GM21423 (cell line): ENCODE data around the gene MLKL.
"Not testable (repeated sequence)": the region's sequence is repeated elsewhere in the genome, so short reads cannot be mapped to it uniquely, and the experiment has no call there.

Source experiments
- ATAC-seq: cut with Tn5 transposase; IDR thresholded peaks from one replicate; pipeline ENCODE4 v1.9.1; 2021; ENCODE audit warnings: mild to moderate bottlenecking, moderate library complexity; ENCODE audit not compliant: unreplicated experiment

Gene MLKL

GRCh38 chr16:74732707-74733350 is 32.2 kb upstream of the MLKL start:
- ATAC-seq = no peak

- no peak for ATAC-seq
These were observed 31.3 kb upstream of the MLKL start for GRCh38 chr16:74731853-74732477.

GRCh38 chr16:74729783-74730683 is 29.4 kb upstream of the MLKL start:
- no peak for ATAC-seq

- ATAC-seq = no peak
These were observed 27.2 kb upstream of the MLKL start for GRCh38 chr16:74727903-74728302.

- no peak for ATAC-seq
These were observed 26.1 kb upstream of the MLKL start for GRCh38 chr16:74726716-74727115.

GRCh38 chr16:74725651-74726455 is 25.2 kb upstream of the MLKL start:
- no peak for ATAC-seq

GRCh38 chr16:74724820-74725549 is 24.3 kb upstream of the MLKL start:
- ATAC-seq = no peak

GRCh38 chr16:74723256-74723655 is 22.6 kb upstream of the MLKL start:
- no peak for ATAC-seq

GRCh38 chr16:74722156-74722555 is 21.5 kb upstream of the MLKL start:
- not testable (repeated sequence) for ATAC-seq

GRCh38 chr16:74721716-74722115 is 21.1 kb upstream of the MLKL start:
- no peak for ATAC-seq

- no peak for ATAC-seq
These were observed 19.9 kb upstream of the MLKL start for GRCh38 chr16:74720579-74720978.

- ATAC-seq = no peak
These were observed 18.3 kb upstream of the MLKL start for GRCh38 chr16:74718741-74719610.

GRCh38 chr16:74718140-74718539 is 17.5 kb upstream of the MLKL start:
- ATAC-seq = no peak

GRCh38 chr16:74717367-74717766 is 16.7 kb upstream of the MLKL start:
- no peak for ATAC-seq

GRCh38 chr16:74716355-74716754 is 15.7 kb upstream of the MLKL start:
- ATAC-seq = no peak

GRCh38 chr16:74713876-74714275 is 13.2 kb upstream of the MLKL start:
- ATAC-seq = no peak

- no peak for ATAC-seq
These were observed 12.7 kb upstream of the MLKL start for GRCh38 chr16:74713325-74713724.

GRCh38 chr16:74711938-74712337 is 11.3 kb upstream of the MLKL start:
- no peak for ATAC-seq

- ATAC-seq = no peak
These were observed 9.7 kb upstream of the MLKL start for GRCh38 chr16:74710401-74710800.
